HEK293T (cell line): Measurements from ENCODE around the gene UTP18.

Experiments used
- CTBP1 ChIP-seq: fragments of 450-650 bp; IDR thresholded peaks from 2 replicates; pipeline ENCODE4 v1.6.1; 2016; ENCODE audit warnings: borderline replicate concordance
- TARDBP ChIP-seq: fragments of 450-650 bp; IDR thresholded peaks from 2 replicates; pipeline ENCODE4 v1.6.1; 2016

DNA sequence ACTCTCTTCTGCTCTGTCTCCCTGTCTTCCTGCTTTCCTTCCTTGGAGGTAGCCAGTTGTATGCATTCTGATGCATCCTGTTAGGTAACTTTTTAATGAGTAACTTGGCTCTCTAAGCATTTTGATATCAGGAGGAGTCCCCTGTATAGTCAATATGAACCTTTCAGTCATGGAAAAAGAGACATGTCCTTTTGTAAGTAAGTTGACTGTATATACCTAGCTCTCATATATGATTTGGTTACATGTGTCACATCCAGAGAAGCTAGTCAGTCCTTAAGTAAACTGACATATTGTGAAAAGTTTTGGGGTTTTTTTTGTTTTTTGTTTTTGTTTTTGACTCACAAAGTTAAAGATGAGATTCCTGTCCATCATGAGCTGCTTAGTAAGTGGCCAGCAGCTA is 18.8 kb downstream of the UTP18 start:
- TF ChIP-seq CTBP1 (no peak), TARDBP (no peak)
